HG03064 (cell line): ENCODE data around the gene C2orf81.
"Not testable (repeated sequence)": the region's sequence is repeated elsewhere in the genome, so short reads cannot be mapped to it uniquely, and the experiment has no call there.

Experiments used
- ATAC-seq: cut with Tn5 transposase; IDR thresholded peaks from one replicate; pipeline ENCODE4 v1.9.1; 2021; ENCODE audit warnings: low read depth; ENCODE audit not compliant: unreplicated experiment

C2orf81 gene

GRCh38 chr2:74421221-74421870 is at the start of gene C2orf81, which contains the start of gene WDR54:
TSS of gene C2orf81 (minus strand) at chr2:74421619. CDS start at chr2:74421560, 59 bp downstream.
TSS of gene WDR54 (plus strand) at chr2:74421730. CDS start at chr2:74422154, 424 bp downstream.
- ATAC-seq, result peak; percentile 93

GRCh38 chr2:74470742-74471141 is 49.3 kb upstream of the C2orf81 start:
- ATAC-seq, result not testable (repeated sequence)

GRCh38 chr2:74464406-74464805 is 43.0 kb upstream of the C2orf81 start:
- no peak for ATAC-seq

GRCh38 chr2:74462786-74463105 is 41.3 kb upstream of the C2orf81 start:
- ATAC-seq, result no peak

- ATAC-seq, result no peak
These were observed 40.8 kb upstream of the C2orf81 start for GRCh38 chr2:74462054-74462785.

- no peak for ATAC-seq
These were observed 40.0 kb upstream of the C2orf81 start for GRCh38 chr2:74461187-74462053.

GRCh38 chr2:74460187-74460586 is 38.8 kb upstream of the C2orf81 start:
- not testable (repeated sequence) for ATAC-seq

GRCh38 chr2:74459503-74460118 is 38.2 kb upstream of the C2orf81 start:
- not testable (repeated sequence) for ATAC-seq

- ATAC-seq, result no peak
These were observed 37.5 kb upstream of the C2orf81 start for GRCh38 chr2:74458938-74459363.

GRCh38 chr2:74458132-74458937 is 36.9 kb upstream of the C2orf81 start, which contains the start of gene WBP1:
TSS of gene WBP1 (plus strand) at chr2:74458438. CDS start at chr2:74458603, 165 bp downstream.
- ATAC-seq, result peak; percentile 84

- ATAC-seq, result peak; percentile 26
These were observed 36.2 kb upstream of the C2orf81 start for GRCh38 chr2:74457549-74458131.

- ATAC-seq, result no peak
These were observed 35.7 kb upstream of the C2orf81 start for GRCh38 chr2:74457129-74457548.

- ATAC-seq, result peak; percentile 39
These were observed 33.5 kb upstream of the C2orf81 start, which contains the start of gene INO80B for GRCh38 chr2:74454654-74455511. TSS of gene INO80B (plus strand) at chr2:74455087. CDS start at chr2:74455117, 30 bp downstream.

GRCh38 chr2:74450570-74451190 is 29.3 kb upstream of the C2orf81 start:
- ATAC-seq, result no peak

- ATAC-seq, result no peak
These were observed 27.4 kb upstream of the C2orf81 start for GRCh38 chr2:74448771-74449170.

- no peak for ATAC-seq
These were observed 26.0 kb upstream of the C2orf81 start for GRCh38 chr2:74447230-74447999.
